Activated CD4-positive, alpha-beta T cell treated with anti-CD3 and anti-CD28 coated beads, Interleukin-2, amount 50 U/mL, for 16 hours (primary cell): Measurements from ENCODE around the gene LYZL4.

Source experiments
- DNase-seq: peaks from one replicate; pipeline ENCODE4 v3.0.0-alpha.2; 2020

LYZL4 gene

GRCh38 chr3:42369832-42370231 lies 40.6 kb downstream of the LYZL4 start:
- DNase-seq, result no peak

DNA sequence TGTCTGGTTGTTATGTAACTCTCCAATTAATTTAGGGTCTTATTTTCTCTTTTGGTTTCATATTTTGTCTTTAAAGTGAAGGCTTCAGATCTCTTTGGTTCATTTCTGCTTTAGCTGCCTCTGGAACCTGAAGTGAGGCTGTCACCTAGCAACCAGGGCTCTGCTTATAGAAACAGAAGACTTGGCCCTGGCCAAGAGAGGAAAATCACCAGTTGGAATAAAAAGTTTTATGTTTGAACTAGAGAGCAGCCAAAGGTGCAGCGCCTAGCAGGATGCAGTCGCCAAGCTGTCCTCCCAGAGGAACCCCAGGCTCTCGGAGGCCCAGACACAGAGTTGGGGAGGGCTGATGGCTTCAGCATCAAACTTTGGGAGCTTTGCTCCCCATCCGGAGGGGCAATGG lies 41.1 kb downstream of the LYZL4 start:
- DNase-seq, result no peak

DNA sequence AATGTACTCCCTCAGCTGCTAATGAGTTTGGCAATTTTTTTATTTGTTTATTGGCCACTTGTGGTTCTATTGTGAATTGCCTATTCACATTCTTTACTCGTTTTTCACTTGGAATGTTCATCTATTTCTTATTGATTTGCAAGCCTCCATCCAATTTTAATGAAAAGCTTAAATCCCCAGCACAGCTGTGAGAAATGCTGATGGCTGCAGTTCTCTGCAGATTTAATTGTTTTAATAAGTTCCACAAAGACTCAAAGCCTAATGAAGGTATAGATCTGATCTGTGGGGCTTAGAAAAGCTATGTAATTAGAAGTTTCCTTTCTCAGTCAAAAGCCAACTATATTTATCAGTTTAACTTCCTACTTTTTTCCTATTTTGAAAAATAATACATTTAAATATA lies 41.5 kb downstream of the LYZL4 start:
- DNase-seq, result no peak

GRCh38 chr3:42367903-42368302 lies 42.5 kb downstream of the LYZL4 start:
- DNase-seq, result no peak

DNA sequence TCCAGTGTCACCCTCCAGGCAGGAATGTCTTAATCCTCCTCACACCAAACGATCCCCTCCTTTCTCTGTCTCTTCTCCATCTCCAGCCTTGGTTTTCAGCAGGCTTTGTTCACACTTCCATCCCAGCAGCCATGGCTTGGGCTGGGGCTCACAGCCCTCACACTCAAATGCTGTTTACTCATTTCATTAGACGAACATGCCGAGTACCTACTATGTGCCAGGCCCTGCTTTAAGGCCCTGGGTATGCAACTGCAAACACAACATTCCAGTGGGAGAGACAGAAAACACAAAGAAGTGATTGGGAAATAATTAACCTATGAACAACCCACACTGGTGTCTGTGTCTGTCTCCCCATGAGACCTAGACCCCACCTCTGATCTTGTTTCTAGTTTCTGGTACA lies 43.9 kb downstream of the LYZL4 start:
- no peak for DNase-seq

DNA sequence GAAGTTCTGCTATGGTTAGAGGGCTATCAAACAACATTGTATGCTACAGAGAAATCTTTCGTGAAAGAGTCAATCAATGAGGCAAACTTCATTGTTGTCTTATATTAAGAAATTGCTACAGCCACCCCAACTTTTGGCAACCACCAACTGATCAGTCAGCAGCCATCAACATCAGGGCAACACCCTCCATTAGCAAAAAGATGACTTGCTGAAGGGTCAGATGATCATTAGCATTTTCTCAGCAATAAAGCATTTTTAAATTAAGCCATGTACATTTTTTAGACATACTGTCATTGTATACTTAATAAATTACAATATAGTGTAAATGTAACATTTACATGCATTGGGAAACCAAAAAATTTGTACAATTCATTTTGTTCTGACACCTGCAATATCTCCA lies 53.1 kb downstream of the LYZL4 start:
- DNase-seq, result no peak

DNA sequence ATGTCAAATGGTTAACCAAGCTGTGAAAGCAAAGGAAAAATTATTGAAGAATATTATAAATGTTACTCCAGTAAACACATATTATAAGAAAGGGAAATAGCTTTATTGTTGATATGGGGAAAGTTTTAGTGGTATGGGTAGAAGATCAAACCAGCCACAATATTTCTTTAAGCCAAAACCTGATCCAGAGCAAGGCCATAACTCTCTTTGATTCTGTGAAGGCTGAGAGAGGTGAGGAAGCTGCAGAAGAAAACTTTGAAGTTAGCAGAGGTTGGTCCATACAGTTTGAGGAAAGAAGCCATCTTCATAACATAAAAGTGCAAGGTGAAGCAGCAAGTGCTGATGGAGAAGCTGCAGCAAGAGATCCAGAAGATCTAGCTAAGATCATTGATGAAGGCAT lies 54.8 kb downstream of the LYZL4 start:
- no peak for DNase-seq

- DNase-seq, result no peak
Measured at GRCh38 chr3:42353631-42354030, 56.8 kb downstream of the LYZL4 start.

- no peak for DNase-seq
Measured at GRCh38 chr3:42351207-42351606, 59.2 kb downstream of the LYZL4 start.

- no peak for DNase-seq
Measured at GRCh38 chr3:42349765-42350594, 60.4 kb downstream of the LYZL4 start.

DNA sequence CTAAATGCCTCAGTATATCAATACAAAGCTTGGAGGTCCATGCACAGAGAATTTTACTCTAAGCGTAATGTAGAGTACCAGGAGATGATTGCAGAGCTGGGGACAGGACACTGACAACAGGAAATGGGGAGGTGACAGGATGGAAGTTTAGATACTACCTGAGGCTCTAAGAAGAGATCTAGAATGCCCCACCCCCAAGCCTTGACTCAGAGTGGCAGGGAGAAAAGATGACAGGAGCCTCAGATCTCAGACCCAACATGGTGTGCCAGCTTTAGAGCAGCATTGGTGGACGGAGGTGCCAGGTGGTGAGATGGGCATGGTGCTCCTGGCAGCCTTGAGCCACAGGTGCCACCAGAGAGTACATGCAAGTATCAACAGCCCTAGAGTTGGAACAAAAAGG lies 62.5 kb downstream of the LYZL4 start:
- no peak for DNase-seq
